HG02642 (cell line): ENCODE measurements around the gene C1orf21.

Experiments
- ATAC-seq: cut with Tn5 transposase; IDR thresholded peaks from one replicate; pipeline ENCODE4 v1.9.1; 2021; ENCODE audit warnings: mild to moderate bottlenecking; ENCODE audit not compliant: unreplicated experiment, poor library complexity

Gene C1orf21

GRCh38 chr1:184672013-184672726, 285.3 kb downstream of the C1orf21 start:
- no peak for ATAC-seq

- ATAC-seq: no peak
Measured at GRCh38 chr1:184673305-184673704, 286.5 kb downstream of the C1orf21 start.

- no peak for ATAC-seq
Measured at GRCh38 chr1:184677344-184677743, 290.5 kb downstream of the C1orf21 start.
